ENCODE measurements around the gene VAC14. TPM values are rescaled to one million over a fixed set of nuclear protein-coding genes. Genes with fewer than 3 reads are reported as not detected.
A peak's percentile ranks its signal among the peaks of the same experiment; 100 is the strongest.

VAC14 gene
- total RNA-seq, 1 donor from 2014 or later: 52.2 TPM

DNA sequence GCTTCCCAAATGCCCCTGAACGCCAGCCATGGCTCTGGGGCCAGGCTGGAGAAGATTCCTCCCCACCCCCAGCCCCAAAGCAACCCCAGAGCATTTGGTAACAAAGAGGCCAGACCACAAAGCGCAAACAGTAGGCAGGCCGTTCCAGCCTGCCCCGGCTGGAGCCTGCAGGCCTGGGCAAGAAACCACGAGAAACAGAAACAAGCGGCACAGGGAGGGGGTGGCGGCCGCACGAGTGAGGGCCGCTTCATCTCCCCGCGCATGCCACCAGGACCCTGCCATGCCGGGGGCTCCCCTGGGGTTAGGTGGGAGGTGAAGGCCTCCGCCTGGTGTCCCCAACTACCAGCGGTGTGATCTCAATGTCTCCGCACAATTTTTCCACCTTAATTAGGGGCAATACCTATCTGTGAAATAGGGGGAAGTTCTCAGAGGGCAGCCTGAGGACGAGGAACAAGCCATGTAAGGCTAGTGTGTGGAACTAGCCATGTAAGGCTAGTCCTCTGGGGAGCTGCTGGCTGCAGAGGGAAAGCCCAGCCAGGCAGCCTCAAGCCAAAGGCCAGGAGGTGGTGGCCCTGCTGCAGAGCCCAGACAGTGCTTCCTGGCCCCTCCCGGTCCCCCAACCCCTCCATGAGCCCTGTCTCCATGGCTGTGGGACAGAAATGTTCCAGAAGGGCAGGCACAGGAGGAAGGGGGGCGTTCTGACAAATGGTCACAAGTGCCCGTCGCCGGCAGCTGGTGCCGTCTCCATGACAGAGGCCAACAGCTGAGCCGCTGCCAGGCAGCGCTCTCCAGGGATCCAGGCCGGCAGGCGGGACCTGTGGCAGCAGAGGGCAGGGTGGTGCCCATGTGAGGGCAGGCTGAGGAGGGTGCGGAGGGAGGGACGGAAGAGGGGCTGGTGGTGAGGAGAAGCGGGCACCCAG is 100.6 kb downstream of the VAC14 start:
- TF ChIP-seq, protein P1, sequence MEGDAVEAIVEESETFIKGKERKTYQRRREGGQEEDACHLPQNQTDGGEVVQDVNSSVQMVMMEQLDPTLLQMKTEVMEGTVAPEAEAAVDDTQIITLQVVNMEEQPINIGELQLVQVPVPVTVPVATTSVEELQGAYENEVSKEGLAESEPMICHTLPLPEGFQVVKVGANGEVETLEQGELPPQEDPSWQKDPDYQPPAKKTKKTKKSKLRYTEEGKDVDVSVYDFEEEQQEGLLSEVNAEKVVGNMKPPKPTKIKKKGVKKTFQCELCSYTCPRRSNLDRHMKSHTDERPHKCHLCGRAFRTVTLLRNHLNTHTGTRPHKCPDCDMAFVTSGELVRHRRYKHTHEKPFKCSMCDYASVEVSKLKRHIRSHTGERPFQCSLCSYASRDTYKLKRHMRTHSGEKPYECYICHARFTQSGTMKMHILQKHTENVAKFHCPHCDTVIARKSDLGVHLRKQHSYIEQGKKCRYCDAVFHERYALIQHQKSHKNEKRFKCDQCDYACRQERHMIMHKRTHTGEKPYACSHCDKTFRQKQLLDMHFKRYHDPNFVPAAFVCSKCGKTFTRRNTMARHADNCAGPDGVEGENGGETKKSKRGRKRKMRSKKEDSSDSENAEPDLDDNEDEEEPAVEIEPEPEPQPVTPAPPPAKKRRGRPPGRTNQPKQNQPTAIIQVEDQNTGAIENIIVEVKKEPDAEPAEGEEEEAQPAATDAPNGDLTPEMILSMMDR (IDR thresholded peaks at IDR 0.05): no peak
- Histone ChIP-seq H3K9me3 (no peaks in the 10 kb centered on the region), H3K4me1 (peaks cover 50% of the 10 kb centered on the region), H3K27ac (peak overlapping the region; percentile 19), H3K36me3 (peaks cover 11% of the 10 kb centered on the region), H3K27me3 (no peaks in the 10 kb centered on the region), H3K4me3 (no peak overlapping the region)
- ATAC-seq (peak; percentile 3), DNase-seq (no peak)
- intact Hi-C loops (cut with DNase I): no loop called here

DNA sequence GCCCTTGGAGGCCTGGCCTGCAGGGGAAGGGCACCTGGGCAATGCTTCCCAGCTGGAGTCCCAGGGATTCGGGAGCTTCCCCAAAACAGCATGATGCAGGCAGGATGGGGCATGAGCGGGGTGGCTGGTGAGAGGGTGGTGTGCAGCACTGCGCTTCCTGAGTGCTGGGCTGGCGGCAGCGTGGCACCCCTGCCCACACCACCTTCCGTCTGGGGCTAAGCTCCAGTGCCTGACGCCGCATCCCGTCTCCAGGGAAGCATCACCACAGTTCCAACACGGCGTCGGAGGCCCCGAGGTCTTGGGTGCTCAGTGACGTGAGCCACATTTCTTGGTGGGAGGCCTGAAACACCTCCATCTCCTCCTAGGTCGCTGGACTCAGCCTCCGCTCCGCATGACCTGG is 101.3 kb downstream of the VAC14 start:
- no peak overlapping the region for H3K27ac ChIP-seq
- ATAC-seq (no peak), DNase-seq (no peak)
- H3K9me3 ChIP-seq: no peaks in the 10 kb centered on the region
- H3K27me3 ChIP-seq: no peaks in the 10 kb centered on the region
- intact Hi-C loops (cut with DNase I): no loop called here
- H3K4me3 ChIP-seq: no peak overlapping the region
- TF ChIP-seq, protein P1 (IDR thresholded peaks at IDR 0.05): no peak
- peaks cover 56% of the 10 kb centered on the region for H3K4me1 ChIP-seq
- H3K36me3 ChIP-seq: peaks cover 11% of the 10 kb centered on the region

DNA sequence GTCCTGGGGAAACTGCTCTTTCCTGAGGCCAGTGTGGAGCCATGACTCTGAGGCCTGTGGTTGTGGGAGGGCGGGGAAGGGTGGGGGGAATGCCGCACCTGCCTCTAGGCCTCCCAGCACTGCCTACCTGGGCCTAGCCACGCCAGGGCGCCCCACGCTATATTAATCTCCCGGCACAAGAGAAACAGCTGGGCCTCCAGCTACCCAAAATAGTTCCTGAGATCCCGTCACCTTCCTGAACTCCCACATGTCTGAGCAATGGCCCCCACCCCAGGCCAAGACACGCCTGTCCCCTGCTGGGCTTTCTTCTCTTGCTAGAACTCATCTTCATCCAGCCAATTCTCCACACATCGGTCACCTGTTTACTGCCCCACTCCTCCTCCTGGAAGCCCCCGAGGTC is 102.1 kb downstream of the VAC14 start:
- Histone ChIP-seq H3K4me3 (no peak overlapping the region), H3K9me3 (no peaks in the 10 kb centered on the region), H3K4me1 (peaks cover 64% of the 10 kb centered on the region), H3K36me3 (peaks cover 11% of the 10 kb centered on the region), H3K27ac (no peak overlapping the region), H3K27me3 (no peaks in the 10 kb centered on the region)
- no peak for ATAC-seq
- TF ChIP-seq, protein P1 (IDR thresholded peaks at IDR 0.05): no peak
- intact Hi-C loops (cut with DNase I): no loop called here
- no peak for DNase-seq

DNA sequence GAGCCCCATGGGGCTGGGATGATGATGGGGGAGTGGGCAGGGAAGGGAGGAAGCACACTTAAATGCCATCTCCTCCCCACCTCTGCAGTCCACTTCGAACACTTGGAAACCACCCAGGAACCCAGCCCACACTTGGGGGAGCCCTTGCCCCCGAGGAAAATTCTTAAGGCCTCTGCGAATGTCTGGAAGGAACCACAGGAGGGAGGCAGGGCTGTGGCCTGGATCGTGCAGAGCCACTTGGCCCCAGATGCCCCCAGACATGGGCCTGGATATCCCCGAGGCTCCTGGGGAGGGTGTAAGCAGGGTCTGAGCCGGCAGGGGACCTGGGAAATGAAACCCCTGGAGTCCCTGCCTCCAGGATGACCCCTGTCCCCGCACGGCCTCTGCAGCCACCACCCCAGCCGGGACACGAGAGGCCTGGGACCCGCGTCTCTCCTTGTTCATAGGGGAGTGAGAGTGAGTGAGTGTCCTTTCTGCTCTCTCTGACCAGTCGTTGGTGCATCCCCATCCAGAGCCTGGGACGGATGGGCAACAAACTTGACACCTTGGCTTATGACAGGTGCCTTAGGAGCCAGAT is 103.3 kb downstream of the VAC14 start:
- intact Hi-C loops (cut with DNase I): no loop called here
- TF ChIP-seq, protein P1 (IDR thresholded peaks at IDR 0.05): no peak
- no peak overlapping the region for H3K4me3 ChIP-seq
- DNase-seq (no peak), ATAC-seq (no peak)
- H3K36me3 ChIP-seq: peaks cover 11% of the 10 kb centered on the region
- no peaks in the 10 kb centered on the region for H3K27me3 ChIP-seq
- peak overlapping the region; percentile 45 for H3K27ac ChIP-seq
- H3K4me1 ChIP-seq: peaks cover 61% of the 10 kb centered on the region
- no peaks in the 10 kb centered on the region for H3K9me3 ChIP-seq

DNA sequence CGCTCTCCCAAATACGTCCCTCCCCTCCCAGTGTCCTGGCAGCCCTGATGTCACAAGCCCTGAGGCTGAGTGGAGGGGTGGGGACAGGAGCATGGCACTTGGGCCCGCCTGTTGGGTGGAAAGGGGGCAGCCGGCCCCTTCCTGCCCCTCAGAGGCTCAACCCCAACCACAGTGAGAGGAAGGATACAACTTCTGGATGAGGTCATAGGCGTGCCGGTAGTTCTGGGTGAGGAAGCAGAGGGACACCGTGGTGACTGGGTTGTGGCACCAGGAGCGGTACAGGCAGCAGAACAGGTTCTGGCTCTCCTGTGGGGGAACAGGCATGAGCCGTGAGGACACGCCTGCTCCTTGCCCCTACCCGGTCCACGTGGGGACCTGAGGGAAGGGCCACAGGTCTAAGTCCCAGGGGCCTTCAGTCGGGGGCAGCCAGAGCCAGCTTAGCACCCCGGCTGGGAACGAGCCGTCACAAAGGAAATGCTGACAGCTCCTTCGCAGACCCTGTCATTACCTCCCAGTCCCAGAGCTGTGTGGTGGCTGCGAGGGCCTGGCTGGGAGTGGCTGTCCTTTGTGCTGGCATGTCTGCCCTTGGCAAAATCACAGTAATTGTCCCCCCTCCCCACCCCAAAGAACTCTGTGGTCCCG is 103.9 kb downstream of the VAC14 start:
- intact Hi-C loops (cut with DNase I): no loop called here
- ATAC-seq: peak; percentile 69
- H3K27ac ChIP-seq: peak overlapping the region; percentile 60

More for the DNA sequence above, 103.9 kb downstream of the VAC14 start:
- H3K27me3 ChIP-seq: no peaks in the 10 kb centered on the region
- TF ChIP-seq, protein P1 (IDR thresholded peaks at IDR 0.05): no peak
- H3K4me1 ChIP-seq: peaks cover 61% of the 10 kb centered on the region
- H3K4me3 ChIP-seq: no peak overlapping the region
- peaks cover 11% of the 10 kb centered on the region for H3K36me3 ChIP-seq
- no peaks in the 10 kb centered on the region for H3K9me3 ChIP-seq
- peak; percentile 82 for DNase-seq

All from upper lobe of right lung (tissue), 1 donor.